GM19240 (cell line): ENCODE results near the gene LTBP1.
"Not testable (repeated sequence)": the region's sequence is repeated elsewhere in the genome, so short reads cannot be mapped to it uniquely, and the experiment has no call there.

Source experiments
- DNase-seq: peaks from one replicate; pipeline ENCODE4 v3.0.0; 2011; ENCODE audit warnings: low spot score; ENCODE audit not compliant: insufficient read length

The LTBP1 gene

DNA sequence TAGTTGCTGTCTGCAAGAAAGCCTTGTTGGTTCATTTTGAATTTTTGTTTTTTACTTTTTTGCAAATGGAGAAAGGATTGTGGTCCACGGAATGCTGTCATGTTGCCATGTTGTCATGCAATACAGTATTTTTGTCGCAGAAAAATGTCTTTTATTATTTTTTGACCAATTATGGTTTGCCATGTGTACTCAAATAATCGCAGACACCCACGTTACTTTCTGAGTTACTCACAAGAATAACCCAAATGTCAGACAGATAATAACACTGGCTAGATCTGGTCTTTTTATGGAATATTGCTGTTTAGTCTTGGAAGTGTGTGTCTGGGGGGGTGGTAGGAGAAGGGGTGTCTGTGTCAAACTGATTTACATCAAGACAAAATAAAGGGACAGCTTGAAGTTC, 188.9 kb downstream of the LTBP1 start:
- DNase-seq, result no peak

DNA sequence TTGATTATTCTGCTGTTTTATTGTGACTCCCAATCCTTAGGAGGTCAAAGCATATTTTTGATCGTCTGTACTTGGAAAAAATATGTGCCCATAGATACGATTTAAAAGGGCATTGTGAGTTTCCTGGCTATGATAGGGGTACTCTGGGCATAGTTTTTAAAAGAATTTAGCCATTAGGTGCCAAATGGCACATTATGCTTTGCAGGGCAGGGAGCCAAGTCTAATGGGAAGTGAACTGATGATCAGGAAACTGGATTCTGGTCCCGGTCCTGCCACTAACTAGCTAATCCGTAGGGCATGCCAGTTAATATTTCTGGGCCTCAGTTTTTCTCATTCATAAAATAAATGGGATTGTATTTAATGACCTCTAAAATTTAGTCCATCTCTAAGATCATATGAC, 189.3 kb downstream of the LTBP1 start:
- no peak for DNase-seq

DNA sequence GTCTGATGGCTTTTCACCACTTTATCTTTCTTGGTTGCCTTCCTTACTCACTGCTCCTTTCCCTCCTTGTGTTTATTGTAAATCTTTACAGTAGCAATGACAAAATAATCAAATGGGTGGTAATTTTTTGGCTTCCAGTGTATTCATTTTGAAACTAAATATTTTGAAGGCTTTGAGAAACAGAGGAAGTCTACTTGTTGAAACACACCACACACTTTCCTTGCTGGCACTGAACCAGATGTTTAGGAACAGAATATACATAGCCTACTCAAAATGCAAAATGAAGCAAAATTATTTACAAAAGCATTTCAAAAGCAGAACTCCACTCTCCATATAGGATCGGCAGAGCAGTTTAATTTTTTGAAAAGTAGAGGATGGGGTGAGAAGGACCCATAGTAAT, 189.8 kb downstream of the LTBP1 start:
- no peak for DNase-seq

DNA sequence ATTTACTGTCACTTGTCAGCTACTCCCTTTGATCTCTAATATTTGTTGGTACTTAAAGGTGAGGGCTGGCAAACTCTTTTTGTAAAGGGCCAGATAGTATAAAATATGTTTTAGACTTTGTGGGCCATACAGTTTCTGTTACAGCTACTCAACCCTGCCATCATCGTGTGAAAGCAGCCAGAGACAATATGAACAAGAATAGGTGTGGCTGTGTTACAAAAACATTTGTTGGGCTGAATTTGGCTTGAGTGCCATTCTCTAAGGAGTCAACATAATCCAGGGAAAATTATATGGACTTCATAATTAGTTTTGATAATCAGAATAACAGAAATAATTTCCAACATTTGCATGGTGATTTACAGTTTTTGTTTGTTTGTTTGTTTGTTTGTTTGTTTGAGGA, 190.6 kb downstream of the LTBP1 start:
- no peak for DNase-seq

DNA sequence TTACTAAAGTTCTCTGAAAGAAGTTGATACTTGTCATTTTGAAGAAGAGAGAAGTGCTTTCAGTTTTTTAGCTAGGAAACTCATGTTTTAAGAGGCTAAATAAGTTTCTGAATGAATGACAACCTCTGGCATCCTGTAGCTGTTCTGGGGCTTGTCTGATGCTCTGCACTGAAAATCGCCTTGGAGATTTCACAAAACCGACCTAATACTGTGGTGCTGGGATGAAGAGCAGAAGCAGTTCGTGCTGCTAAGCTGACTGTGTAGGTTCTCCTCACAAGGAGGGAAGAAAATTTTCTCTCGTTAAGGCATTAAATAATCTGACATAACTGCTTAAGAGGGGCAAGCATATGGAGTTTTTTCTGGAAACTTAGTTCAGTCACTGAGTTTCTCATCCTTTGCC, 193.2 kb downstream of the LTBP1 start:
- DNase-seq, result no peak

DNA sequence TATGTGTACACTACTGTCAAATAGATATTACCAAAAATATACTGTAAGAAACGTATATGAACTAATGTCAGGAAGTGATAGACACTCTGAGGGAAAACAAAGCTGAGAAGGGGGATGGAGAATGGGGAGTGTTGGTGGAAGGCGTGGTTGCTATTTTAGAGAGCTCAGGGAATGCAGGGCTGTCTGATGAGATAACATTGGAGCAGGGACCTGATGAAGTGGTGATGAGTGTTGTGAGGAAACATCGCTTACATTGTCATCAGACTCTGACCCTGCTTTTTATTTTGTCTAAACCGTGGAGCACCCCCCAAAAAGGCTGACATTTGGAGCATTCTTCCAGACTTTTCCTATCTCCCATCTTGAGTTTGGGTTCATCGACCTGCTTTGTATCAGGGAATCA, 194.7 kb downstream of the LTBP1 start:
- DNase-seq, result no peak

DNA sequence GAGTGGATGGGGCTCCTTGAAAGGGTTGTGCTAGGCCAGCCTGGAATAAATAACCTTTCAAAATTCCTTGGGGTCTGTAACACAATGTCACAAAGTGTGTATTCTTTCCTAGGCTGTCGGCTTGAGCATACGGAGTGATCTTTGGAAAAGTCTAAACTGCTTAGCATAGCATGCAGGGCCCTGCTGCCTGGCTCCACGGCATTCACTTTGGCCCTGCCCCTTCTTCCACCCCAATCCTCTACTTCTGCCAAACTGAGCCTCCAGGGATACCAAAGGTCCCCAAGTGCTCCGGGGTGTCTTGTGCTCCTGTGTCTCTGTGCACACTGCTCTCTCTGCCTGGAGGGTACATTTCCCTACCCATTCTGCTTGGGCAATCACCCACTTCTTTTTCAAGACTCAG, 196.1 kb downstream of the LTBP1 start:
- DNase-seq, result no peak

DNA sequence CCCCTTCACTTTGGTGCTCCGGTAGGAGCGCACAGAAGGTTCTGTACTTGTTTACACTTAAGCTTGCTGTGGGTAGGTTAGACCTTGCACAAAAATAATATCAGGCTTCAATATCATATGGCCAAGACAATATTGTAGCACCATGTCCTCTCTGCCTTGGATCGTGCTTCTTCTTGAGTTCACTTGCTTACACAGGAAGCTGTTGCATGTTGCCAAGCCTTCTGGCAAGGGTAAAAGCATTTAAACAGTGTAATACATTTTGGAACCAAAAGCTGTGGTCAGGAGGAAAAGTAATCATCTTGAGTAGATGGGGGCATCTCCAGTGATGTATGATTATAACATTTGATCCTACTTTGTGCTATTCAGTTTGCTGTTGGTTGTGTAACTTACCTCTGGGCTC, 197.5 kb downstream of the LTBP1 start:
- no peak for DNase-seq

DNA sequence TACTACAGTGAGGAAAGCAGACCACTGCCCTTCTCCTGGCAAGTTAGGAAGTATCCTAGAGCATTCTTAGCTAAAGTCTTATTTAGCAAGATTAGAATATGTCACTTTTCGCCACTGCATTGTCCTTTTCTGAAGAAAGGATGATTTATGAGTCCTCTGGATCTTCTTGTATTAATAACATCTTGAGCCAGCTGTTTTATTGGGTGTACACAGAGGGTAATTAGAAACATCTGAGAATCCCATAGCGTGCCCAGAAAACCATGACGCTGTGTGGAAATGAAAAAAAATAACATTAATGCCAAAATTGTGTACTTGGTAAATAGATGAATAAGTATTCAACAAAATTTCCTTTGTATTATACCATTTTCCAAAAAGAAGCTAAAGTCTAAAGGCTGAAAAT, 198.7 kb downstream of the LTBP1 start:
- no peak for DNase-seq

DNA sequence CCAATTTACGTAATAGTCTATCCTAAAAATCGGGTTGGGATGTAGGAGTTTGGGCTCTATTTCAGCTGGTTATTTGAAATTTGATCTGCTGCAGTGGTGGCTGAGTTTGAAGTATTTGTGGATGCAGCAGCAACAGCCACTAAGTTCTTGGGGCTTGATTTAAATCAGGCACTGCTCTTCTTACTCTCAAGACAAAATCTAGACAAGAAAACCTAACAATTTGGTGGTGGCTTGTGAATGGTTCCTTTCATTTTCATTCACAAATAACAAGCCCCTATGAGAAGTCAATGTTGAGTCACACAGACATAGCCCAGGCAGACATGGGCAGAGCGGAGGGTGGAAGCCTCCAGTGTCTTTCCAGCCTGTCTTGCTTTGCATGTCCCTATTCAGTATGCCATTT, 199.3 kb downstream of the LTBP1 start:
- no peak for DNase-seq

DNA sequence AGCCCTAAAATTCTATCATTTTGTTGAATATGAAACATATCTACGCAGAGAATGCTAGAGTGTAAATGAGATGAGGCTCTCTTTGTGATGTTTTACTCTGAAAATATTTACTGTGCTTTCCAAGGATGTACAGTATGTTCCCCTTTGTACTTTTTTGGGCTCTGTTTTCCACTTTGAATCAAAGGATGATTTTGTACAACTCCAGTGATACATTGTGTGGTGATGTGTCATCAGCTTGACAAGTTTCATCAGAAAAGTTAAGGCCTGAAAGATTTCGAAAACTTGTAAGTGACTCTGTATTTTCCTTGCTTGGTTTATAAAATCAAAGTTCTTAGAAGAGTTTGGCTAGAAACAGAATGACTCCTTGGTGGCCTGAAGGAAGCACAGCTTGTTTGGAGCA, 206.3 kb downstream of the LTBP1 start:
- DNase-seq, result no peak

DNA sequence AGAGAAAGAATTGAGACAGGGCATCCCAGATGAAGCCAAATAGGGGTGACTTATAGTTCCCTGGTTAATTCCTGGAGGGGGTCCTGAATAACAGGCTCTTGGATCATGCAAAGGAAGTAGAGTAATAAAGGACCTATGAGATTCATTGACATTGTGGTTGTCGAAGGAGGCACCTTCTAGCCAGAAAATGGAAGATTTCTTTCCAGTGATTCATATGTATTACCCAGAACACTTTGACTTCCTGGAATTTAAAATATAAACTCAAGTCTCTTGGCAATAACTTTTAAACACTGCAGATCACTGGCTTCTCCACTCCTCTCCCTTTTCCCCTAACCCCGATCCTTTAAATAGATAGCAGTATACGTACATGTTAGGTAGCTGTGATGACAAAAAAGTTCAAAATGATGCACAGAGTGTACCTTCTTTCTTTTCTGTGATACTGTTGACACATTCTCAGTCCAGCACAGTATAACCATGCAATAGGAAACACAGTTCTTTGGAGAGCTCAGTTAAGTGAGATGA, 211.8 kb downstream of the LTBP1 start:
- DNase-seq, result no peak

DNA sequence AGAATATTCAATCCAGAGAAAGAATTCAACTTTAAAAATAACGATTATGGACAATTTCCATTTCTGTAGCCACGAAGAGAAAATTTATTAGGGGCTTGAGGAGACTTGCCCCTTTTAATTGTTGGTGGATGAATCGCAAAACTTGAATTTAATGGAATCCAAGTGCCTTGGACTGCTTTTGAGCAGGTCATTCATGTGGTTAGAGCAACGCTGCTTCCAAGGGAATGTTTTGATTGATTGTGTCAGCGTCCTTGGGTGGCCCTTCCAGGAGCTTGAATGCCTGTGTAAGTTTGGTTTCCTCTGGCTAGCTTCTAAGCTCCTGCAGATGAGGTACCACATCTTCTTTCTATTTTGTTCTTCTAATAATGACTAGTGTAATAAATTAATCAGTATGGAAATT, 213.4 kb downstream of the LTBP1 start:
- DNase-seq, result no peak

DNA sequence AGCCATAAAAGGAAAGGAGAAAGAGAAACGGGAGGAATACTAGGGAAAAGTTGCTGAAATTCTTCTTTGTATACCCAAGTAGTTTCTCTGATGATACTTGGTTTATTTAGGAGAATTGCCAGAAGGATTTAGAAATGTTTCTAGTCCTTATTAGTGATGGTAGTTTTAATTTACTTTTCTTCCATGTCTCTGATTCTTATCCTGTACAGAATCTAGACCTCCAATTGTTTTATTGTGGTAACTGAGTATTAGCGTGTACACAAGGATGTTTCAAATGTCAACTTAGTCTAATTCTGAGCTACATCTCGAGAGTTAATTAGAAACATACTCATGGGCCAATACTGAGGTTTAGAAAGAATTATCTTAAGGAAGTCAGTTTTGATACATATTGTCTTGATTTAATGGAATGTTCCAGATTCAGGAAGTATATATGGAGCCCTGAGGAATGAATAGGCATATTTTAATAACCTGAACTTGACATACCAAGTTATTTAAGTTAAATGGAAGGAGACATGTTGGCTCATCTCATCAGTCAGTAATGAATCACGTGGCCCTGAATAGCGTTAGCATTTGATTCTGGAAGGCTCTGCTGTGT, 219.6 kb downstream of the LTBP1 start:
- DNase-seq, result no peak

DNA sequence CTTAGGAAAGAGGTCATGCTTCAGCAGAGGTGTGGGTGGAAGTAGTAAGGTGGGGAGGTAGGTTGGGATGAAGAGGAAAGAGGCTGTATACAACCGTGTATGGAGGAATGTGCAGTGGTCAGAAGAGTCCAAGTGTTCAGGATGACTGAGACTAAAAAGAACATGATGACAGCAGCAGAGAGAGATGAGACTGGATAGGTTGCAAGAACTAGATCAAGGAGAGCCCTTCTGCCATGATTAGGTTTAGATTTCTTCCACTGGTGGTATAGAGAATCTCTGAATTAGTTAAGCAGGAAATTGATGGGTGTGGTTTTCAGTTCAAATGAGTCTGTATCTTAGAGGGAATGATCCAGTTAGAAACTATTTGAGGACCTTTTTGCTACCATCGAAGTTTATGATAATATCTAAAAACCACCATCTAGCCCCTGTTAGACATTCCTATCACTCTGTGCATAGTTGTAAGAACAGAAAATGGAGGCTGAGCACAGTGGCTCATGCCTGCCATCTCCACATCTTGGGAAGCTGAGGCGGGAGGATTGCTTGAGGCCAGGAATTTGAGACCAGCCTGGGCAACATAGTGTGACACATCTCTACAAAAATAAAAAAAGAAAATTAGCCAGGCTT, 221.0 kb downstream of the LTBP1 start:
- DNase-seq, result no peak

DNA sequence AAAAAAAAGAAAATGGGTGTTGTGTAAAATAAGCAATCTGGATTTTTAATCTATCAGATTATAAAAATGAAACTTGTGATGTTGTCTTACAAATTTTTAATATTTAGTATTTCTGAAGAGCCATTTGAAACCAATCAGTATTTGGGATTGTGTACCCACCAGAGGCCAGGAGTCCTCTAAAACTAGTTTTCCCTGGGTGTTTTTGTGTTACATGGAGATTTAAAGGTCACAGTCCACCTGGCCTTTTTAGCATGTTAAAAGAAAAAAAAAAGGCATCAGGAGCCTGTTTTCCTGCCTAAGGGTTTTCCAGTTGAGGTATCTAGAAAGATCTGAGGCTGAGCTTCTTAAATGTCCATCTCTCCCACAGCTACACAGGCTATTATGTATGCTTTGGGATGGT, 221.7 kb downstream of the LTBP1 start:
- DNase-seq, result no peak

DNA sequence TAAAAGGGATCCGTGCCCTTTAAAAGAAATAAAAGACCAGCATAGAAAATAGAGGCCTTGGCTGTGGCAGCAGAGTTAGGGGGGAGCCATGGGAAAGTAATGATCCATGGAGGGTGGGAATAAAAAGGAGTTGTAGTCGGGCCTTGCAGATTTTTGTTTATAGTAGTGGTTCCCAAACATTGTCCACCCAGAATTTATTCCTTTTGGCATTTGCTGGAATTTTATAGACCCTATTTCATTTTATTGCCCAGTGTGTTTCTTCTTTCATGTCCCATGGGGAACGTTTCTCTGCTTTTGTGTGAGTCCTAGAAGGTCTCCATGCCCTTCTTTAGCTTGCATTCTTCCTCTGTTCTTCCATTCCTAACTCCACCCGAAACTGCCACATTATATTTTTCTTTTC, 222.2 kb downstream of the LTBP1 start:
- DNase-seq, result no peak

DNA sequence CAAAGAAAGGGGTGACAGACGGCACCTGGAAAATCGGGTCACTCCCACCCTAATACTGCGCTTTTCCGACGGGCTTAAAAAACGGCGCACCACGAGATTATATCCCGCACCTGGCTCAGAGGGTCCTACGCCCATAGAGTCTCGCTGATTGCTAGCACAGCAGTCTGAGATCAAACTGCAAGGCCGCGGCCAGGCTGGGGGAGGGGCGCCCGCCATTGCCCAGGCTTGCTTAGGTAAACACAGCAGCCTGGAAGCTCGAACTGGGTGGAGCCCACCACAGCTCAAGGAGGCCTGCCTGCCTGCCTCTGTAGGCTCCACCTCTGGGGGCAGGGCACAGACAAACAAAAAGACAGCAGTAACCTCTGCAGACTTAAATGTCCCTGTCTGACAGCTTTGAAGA, 223.5 kb downstream of the LTBP1 start:
- DNase-seq, result not testable (repeated sequence)

DNA sequence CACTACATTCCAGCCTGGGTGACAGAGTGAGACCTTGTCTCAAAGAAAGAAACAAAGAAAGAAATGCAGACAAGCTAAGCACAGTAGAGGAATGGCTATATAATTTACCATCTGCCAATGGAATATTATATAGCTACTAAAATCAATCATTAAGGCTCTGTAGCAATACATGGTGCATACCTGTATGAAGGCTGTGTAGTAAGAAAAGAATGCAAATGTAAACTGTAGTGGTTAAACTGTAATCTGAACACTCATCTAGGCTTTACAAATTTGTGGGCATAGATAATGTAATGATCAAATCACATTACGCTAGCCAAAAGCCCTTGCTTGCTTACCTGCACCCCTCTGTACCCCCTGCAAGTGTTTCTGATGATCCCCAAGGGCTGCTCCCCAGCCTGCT, 230.9 kb downstream of the LTBP1 start:
- DNase-seq, result no peak

DNA sequence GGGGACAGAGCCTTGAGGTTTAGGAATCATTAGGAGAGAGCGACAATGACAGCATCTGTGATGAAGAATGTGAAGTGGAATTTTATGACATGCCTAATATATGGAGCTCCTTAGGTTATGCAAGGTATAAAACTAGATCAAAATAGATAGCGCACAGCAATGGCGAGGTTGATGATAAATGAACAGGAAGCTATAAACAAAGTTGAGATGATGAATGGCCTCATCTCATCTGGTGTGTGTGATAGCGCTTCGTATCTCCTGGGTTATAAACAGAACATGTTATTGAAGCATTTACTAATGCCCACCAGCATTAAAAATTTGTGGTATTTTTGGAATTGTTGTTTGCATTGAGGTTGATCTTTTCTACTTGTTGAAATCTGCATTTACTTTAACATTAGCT, 231.5 kb downstream of the LTBP1 start:
- no peak for DNase-seq

DNA sequence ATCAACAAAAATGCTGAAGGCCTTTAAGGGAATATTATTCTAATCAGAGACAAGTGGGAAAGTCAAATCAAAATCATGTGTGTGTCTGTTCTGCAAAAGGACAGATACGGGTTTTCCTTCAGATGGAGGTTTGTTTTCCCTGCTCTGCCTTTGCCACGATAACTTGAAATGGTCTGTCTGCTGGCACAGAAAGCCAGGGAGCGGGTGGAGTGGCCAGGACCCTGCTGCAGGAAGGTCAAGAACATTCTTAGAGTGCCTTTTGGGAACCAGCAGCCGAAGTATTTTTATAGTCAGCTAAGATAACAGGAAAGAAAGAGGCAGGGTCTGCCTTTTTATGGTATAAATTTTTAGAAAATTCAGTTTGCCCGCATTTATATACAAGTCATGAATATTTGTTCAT, 234.2 kb downstream of the LTBP1 start:
- no peak for DNase-seq

DNA sequence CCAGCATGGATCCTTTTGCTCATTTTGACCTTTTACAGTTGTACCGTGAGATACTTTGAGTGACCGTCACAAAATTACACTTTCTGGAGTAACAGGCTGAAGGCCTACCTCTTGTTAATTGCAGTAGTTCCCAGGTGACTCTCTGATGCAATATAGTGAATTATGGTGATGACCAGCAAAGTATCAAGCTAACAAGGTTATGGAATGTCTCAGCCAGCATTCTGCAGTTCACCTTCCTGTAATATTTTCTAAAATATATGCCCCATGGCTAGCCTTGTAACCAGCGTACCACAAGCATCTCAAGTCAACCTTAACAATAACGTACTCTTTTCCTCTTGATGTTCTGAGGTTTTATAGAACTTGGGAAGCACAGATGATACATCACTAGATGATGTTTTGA, 234.7 kb downstream of the LTBP1 start:
- DNase-seq, result no peak

DNA sequence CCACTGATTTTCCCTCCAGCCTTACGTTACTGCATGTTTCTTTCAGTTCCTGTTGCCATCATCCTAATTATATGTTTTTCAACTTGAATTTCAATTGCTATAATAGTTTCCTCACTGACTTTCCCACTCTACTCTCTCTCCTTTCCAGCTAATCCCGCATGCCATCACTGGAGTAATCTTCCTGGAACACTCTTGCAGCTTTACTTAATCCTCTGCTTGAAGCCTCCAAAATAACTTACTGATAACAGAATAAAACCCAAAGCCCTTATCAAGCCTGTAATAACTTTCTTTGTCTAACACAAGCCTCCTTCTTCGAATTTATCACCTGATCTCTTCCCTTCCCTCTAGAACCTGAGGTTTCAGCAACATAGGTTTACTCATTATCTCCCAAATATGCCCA, 237.3 kb downstream of the LTBP1 start:
- no peak for DNase-seq

DNA sequence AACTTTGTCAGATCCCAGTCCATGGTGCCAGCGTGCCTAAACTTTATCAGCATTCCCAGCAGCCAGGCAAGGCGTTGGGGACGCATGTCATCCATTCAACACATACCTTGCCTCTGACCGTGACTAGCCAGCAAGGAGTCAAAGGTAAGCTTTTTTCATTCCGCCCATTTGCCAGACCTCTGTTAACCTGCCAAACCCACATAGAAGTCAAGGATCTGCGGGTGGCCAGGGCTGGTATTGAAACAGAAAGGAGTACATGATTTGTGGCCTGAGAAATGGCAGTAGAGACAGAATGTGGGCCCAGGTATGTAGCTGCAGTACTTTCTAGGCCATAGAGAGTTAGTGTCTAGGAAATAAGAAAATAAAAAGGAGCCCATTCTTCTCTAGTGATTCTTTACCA, 240.2 kb downstream of the LTBP1 start:
- DNase-seq, result no peak
